Keratinocyte (primary cell): ENCODE measurements around the gene ABCA4.

Experiments used
- CTCF ChIP-seq, 3 experiments: IDR thresholded peaks in 1 of 3; conservative IDR thresholded peaks in 1 of 3; optimal IDR thresholded peaks in 1 of 3; 2 replicates in 2 of 3; 3 replicates in 1 of 3; pipeline versions ENCODE3 to v1.5.1; 2011; ENCODE audit warnings: low read length in 3 of 3, mild to moderate bottlenecking in 3 of 3, moderate library complexity in 2 of 3, control low read depth in 1 of 3, inconsistent platforms in 1 of 3; ENCODE audit not compliant: insufficient read depth in 2 of 3; ENCODE audit errors: extremely low read depth in 1 of 3
- EZH2 ChIP-seq: IDR thresholded peaks from one replicate; pipeline ENCODE4 v1.6.1; 2012; ENCODE audit warnings: inconsistent platforms, mild to moderate bottlenecking, low read length, moderate library complexity

- TF ChIP-seq CTCF (optimal IDR thresholded peaks at IDR 0.05 in 1 of 3, IDR thresholded peaks at IDR 0.05 in 1 of 3, conservative IDR thresholded peaks at IDR 0.05 in 1 of 3; ENCODE audit: extremely low read depth in 1 of 3, insufficient read depth in 2 of 3, low read length in 3 of 3) (no peak), EZH2 (no peak)
Observed at GRCh38 chr1:94087193-94087592, 33.8 kb downstream of the ABCA4 start.
